Measurements from ENCODE around the gene CTDP1. TPM values are rescaled to one million over a fixed set of nuclear protein-coding genes. Genes with fewer than 3 reads are reported as not detected.

CTDP1 gene
- total RNA-seq, 4 donors from 2014 or later: 18.6 to 35.3 (median 27.4) TPM

DNA sequence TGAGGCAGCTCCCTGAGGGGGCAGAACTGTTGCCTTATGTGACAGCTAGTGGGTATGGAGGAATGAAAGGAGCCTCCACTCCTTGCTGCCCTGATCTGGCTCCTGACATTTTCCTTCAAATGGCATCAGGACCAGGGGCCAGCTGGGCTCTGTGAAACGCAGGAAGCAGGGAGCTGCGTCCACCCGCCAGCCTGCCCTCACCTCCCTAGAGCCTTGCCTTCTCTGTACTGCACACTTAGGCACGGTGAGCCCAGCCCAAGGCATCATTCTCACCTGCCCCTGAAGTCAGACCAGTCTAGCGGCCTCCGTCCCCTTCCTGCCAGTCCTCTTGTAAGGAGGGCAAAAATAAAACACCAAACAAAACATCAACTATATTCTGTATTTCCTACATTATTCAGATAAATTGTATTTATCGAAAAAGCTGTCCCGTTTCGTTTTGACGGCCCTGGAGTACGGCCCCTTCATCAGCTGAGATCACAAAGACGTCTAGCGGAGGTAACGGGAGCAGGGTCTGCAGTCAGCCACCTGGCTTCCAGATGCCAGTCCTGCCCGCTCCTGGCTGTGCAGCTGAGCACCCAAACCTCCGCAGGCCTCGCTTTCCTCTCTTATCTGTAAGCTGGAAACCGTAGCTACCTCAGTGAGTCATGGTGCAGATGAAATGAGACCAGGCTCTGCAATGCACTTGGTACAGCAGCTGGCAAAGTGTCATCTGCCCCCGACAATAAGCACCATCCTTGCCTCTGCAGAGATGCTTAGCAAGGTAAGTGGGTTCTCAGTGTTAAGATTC lies 6.9 kb upstream of the CTDP1 start:
- WGBS: 83% methylated on average over 19 of the region's 19 CpGs

DNA sequence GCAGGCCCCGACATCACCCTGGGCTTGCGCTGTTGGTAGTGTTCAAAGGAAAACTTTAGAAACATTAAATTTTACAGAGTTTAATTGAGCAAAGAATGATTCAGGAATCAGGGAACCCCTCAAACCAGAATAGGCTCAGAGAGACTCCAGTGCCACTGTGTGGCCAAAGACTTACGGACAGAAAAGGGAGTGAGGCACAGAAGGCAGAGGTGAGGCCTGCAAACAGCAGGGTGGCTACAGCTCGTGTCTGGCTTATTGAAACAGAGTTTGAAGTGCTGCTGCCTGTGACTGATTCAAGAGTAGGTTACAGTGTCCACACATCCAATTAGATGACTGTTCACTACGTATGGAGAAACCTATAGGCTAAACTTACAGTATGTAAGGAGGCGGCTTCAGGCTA lies 2.4 kb upstream of the CTDP1 start:
- Histone ChIP-seq H3K27ac (no peak overlapping the region), H3K27me3 (no peaks in the 10 kb centered on the region), H3K9me3 (no peaks in the 10 kb centered on the region), H3K36me3 (no peaks in the 10 kb centered on the region), H3K4me3 (no peak overlapping the region), H3K4me1 (peaks cover 34% of the 10 kb centered on the region)
- TF ChIP-seq, protein P1, sequence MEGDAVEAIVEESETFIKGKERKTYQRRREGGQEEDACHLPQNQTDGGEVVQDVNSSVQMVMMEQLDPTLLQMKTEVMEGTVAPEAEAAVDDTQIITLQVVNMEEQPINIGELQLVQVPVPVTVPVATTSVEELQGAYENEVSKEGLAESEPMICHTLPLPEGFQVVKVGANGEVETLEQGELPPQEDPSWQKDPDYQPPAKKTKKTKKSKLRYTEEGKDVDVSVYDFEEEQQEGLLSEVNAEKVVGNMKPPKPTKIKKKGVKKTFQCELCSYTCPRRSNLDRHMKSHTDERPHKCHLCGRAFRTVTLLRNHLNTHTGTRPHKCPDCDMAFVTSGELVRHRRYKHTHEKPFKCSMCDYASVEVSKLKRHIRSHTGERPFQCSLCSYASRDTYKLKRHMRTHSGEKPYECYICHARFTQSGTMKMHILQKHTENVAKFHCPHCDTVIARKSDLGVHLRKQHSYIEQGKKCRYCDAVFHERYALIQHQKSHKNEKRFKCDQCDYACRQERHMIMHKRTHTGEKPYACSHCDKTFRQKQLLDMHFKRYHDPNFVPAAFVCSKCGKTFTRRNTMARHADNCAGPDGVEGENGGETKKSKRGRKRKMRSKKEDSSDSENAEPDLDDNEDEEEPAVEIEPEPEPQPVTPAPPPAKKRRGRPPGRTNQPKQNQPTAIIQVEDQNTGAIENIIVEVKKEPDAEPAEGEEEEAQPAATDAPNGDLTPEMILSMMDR (IDR thresholded peaks at IDR 0.05): no peak
- no peak for TF ChIP-seq POLR2A (IDR thresholded peaks at IDR 0.05)
- TF ChIP-seq POLR2AphosphoS5 (IDR thresholded peaks at IDR 0.05): no peak
- TF ChIP-seq EP300 (IDR thresholded peaks at IDR 0.05): no peak
- DNase-seq (ENCODE audit: low spot score in 2 of 2): no peak
- 85% methylated on average over 6 of the region's 6 CpGs for WGBS

More for the DNA sequence above, 6.9 kb upstream of the CTDP1 start:
- Histone ChIP-seq H3K9me3 (no peaks in the 10 kb centered on the region), H3K27ac (no peak overlapping the region), H3K36me3 (no peaks in the 10 kb centered on the region), H3K27me3 (no peaks in the 10 kb centered on the region), H3K4me1 (peaks cover 6% of the 10 kb centered on the region), H3K4me3 (no peak overlapping the region)
- DNase-seq (ENCODE audit: low spot score in 2 of 2): no peak
- TF ChIP-seq, protein P1 (IDR thresholded peaks at IDR 0.05): no peak
- no peak for TF ChIP-seq EP300 (IDR thresholded peaks at IDR 0.05)
- TF ChIP-seq POLR2A (IDR thresholded peaks at IDR 0.05): no peak
- no peak for TF ChIP-seq POLR2AphosphoS5 (IDR thresholded peaks at IDR 0.05)

DNA sequence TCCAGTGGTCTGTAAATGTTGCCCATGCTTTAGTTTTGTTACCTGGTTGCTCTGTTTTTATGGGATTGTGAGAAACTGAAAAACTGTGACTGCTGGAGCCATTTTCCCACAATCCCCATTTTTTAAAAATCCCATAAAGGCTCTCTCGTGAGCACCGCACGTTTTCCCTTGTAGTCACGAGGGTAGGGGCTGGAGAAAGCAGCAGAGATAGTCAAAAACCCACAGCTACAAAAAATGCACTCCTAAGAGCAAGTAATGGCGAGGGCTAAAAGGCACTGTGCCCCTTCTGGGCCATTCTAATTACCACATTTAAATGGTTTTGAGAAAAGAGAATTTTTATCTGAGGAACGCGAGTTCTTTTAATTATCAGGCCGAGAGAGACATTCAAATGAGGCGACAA lies 1.8 kb upstream of the CTDP1 start:
- Histone ChIP-seq H3K36me3 (no peaks in the 10 kb centered on the region), H3K4me3 (peak overlapping the region; percentile 99), H3K27ac (no peak overlapping the region), H3K27me3 (no peaks in the 10 kb centered on the region), H3K9me3 (no peaks in the 10 kb centered on the region), H3K4me1 (peaks cover 40% of the 10 kb centered on the region)
- TF ChIP-seq POLR2AphosphoS5 (IDR thresholded peaks at IDR 0.05) (no peak), EP300 (IDR thresholded peaks at IDR 0.05) (no peak), POLR2A (IDR thresholded peaks at IDR 0.05) (no peak)
- TF ChIP-seq, protein P1 (IDR thresholded peaks at IDR 0.05): no peak
- whole genome bisulfite sequencing: 88% methylated on average over 9 of the region's 9 CpGs
- DNase-seq (ENCODE audit: low spot score in 2 of 2): no peak

DNA sequence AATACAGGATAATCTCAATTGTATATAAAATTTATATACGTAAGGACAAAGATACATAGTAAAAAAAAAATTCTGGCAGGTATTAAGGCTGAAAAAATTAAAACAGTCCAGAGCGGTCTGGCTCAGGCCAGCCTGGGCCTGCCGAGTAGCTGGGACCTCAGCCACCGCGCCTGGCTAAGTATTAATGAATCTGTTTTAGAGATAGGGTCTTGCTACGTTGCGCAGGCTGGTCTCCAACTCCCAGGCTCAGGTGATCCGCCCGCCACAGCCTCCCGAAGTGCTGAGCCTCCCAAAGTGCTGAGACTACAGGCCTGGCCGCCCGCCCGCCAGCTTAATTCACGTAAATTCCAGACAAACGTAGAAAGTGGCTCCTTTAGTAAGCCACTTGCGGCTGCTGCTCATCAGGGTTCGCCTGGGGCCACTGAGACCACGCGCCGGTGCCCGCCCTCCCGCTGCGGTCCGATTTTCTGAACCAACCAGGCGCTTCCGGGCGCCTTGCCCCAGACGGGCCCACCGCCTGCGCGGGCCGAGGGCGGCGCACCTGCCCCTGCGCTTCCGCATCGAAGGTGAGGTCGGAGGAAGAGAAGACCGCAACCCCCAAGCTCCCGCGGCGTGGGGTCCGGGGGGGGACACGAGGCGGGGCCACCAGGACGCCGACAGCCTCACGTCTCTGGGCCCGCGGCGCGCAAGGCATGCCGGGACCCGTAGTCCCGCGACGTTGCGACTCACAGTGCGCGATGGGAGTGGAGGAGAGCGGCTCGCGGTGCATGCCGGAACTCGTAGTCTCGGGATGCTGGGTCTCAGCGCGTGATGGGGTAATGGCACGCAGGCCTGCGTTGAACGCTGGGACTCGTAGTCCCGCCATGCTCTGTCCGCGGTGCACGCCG lies 695 bp upstream of the CTDP1 start:
- Histone ChIP-seq H3K4me3 (peak overlapping the region; percentile 99), H3K9me3 (no peaks in the 10 kb centered on the region), H3K27me3 (no peaks in the 10 kb centered on the region), H3K4me1 (peaks cover 40% of the 10 kb centered on the region), H3K27ac (peak overlapping the region; percentile 99), H3K36me3 (no peaks in the 10 kb centered on the region)
- under 1% methylated on average over 26 of the region's 77 CpGs for WGBS
- peak; percentile 99 to 100 for DNase-seq (ENCODE audit: low spot score in 2 of 2)
- TF ChIP-seq POLR2AphosphoS5 (IDR thresholded peaks at IDR 0.05) (peak; percentile 46 to 86 (median 74)), POLR2A (IDR thresholded peaks at IDR 0.05) (no peak)

DNA sequence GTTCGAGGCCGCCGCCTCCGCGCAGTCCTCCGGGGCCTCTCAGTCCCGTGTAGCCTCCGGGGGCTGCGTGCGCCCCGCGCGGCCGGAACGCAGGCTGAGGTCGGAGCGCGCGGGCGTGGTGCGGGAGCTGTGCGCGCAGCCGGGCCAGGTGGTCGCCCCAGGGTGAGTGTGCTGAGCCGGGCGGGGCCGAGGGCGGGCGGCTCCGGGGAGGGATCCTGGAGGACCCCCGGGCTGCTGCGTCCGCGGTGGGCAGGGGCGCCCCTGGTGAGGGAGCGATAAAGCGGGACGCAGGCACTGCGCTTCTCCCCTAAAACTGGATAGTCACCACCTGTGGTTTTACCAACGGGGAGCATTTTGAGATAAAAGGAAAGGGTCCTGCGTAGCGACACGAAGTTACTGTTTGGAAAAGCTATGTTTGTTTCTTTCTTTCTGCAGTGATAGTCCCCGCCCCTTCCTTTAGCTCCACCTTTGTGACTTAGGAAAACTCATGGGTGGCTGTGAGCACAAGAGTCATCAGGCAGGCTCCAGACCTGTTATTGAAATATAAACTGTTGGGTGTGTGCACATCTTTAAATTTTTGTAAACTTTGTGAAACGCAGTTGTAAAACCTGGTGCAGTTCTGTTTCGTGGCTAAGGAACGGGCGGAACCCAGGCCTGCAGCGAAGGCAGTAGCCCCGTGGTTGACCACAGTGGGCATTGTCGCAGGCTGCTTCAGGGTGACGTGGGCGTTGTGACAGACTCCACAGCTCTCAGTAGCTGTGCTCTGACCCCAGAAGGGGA lies 687 bp downstream of the CTDP1 start:
- TF ChIP-seq EP300 (IDR thresholded peaks at IDR 0.05) (no peak), POLR2AphosphoS5 (IDR thresholded peaks at IDR 0.05) (no peak)
- 19% methylated on average over 5 of the region's 54 CpGs for WGBS
- H3K4me1 ChIP-seq: peaks cover 40% of the 10 kb centered on the region
- no peak for DNase-seq (ENCODE audit: low spot score in 2 of 2)
- H3K27me3 ChIP-seq: no peaks in the 10 kb centered on the region
- H3K27ac ChIP-seq: peak overlapping the region; percentile 99
- H3K36me3 ChIP-seq: no peaks in the 10 kb centered on the region
- H3K9me3 ChIP-seq: no peaks in the 10 kb centered on the region
- H3K4me3 ChIP-seq: peak overlapping the region; percentile 99

Data from suprapubic skin (tissue), 4 donors.